HEK293 (cell line): Measurements from ENCODE around the gene MPC2.
A peak's percentile ranks its signal among the peaks of the same experiment; 100 is the strongest.
"Not testable (repeated sequence)": the region's sequence is repeated elsewhere in the genome, so short reads cannot be mapped to it uniquely, and the experiment has no call there.

Experiments used
- CTCF ChIA-PET: fragments of 350-600 bp; formaldehyde crosslinking; extraction: SDS; loops from one replicate; lab custom pipeline; 2021; ENCODE audit warnings: antibody characterized with exemption; lab: Yijun Ruan, JAX
- POLR2A ChIA-PET: fragments of 300-600 bp; formaldehyde crosslinking; extraction: SDS; loops from one replicate; lab custom pipeline; 2020; ENCODE audit warnings: antibody characterized with exemption, inconsistent platforms; lab: Yijun Ruan, JAX
- H3K27ac ChIP-seq: fragments of 200-500 bp; sonication (Bioruptor generic); 2 replicates; pipeline ENCODE4 v1.5.1; 2014; ENCODE audit warnings: low read depth, low read length, control low read depth, inconsistent platforms; ENCODE audit errors: extremely low read depth
- H3K36me3 ChIP-seq, 2 experiments: fragments of 200-500 bp in 1 of 2; sonication (Bioruptor generic) in 1 of 2; 1 replicate in 1 of 2; 2 replicates in 1 of 2; pipeline ENCODE4 v1.5.1; 2014 to 2017; ENCODE audit warnings: inconsistent platforms in 2 of 2, low read length in 2 of 2; ENCODE audit not compliant: control insufficient read depth in 2 of 2, insufficient read depth in 1 of 2
- H3K4me1 ChIP-seq: fragments of 200-500 bp; sonication (Bioruptor generic); 2 replicates; pipeline ENCODE4 v1.5.1; 2014; ENCODE audit warnings: mild to moderate bottlenecking, low read length, inconsistent platforms; ENCODE audit not compliant: control insufficient read depth, insufficient read depth
- H3K4me3 ChIP-seq: 2 replicates; pipeline ENCODE4 v1.5.1; 2011; ENCODE audit warnings: low read depth, mild to moderate bottlenecking, control low read depth, low read length, moderate library complexity
- H3K9me3 ChIP-seq: fragments of 200-500 bp; sonication (Bioruptor generic); 2 replicates; pipeline ENCODE4 v1.5.1; 2014; ENCODE audit warnings: low read depth, low read length, inconsistent platforms; ENCODE audit not compliant: control insufficient read depth, insufficient read depth
- ZBTB1 ChIP-seq: fragments of 450-650 bp; formaldehyde crosslinking; IDR thresholded peaks from 2 replicates; pipeline ENCODE4 v1.5.1; 2016; ENCODE audit warnings: missing biosample characterization, missing genetic modification characterization
- TF ChIP-seq, protein P1 (sequence below): fragments of 450-650 bp; formaldehyde crosslinking; IDR thresholded peaks from 2 replicates; pipeline ENCODE4 v1.5.1; 2017; ENCODE audit warnings: missing biosample characterization, missing genetic modification characterization

Gene MPC2

DNA sequence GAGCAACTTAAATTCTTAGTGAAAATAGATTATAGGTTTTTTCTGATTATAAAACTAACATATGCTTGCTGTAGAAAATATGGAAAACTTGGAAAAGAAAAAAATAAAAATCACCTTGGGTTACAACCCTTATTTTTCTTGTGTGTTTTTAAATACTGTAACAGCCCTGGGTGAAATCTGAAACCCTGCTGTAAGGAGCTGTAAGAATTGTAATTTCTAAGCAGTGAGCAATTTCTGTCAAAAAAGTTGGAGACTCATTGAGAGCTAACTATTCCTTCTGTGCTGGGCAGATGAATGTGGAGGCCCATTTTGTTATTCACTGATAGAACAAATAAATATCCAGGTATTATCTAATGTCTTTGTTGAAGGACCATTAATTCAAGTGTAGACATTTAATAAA is 65.5 kb downstream of the MPC2 start:
- Histone ChIP-seq H3K4me3 (no peak overlapping the region), H3K4me1 (0 out of 2 replicates have a peak, but pooled peaks cover 2% of the 10 kb centered on the region), H3K27ac (no peak overlapping the region), H3K9me3 (no peaks in the 10 kb centered on the region), H3K36me3 (no peaks in the 10 kb centered on the region)
- POLR2A ChIA-PET = interaction anchor here (0.7 kb wide), 1 partner anchor 65 kb away, joined by 3 read pairs; no protein-coding TSS in a partner anchor
- no peak for TF ChIP-seq ZBTB1
- TF ChIP-seq, protein P1, sequence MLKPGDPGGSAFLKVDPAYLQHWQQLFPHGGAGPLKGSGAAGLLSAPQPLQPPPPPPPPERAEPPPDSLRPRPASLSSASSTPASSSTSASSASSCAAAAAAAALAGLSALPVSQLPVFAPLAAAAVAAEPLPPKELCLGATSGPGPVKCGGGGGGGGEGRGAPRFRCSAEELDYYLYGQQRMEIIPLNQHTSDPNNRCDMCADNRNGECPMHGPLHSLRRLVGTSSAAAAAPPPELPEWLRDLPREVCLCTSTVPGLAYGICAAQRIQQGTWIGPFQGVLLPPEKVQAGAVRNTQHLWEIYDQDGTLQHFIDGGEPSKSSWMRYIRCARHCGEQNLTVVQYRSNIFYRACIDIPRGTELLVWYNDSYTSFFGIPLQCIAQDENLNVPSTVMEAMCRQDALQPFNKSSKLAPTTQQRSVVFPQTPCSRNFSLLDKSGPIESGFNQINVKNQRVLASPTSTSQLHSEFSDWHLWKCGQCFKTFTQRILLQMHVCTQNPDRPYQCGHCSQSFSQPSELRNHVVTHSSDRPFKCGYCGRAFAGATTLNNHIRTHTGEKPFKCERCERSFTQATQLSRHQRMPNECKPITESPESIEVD (tag by site-specific recombination) = peak; percentile 40; the same call in 1 of the 2 replicates
- CTCF ChIA-PET = no interaction called here

DNA sequence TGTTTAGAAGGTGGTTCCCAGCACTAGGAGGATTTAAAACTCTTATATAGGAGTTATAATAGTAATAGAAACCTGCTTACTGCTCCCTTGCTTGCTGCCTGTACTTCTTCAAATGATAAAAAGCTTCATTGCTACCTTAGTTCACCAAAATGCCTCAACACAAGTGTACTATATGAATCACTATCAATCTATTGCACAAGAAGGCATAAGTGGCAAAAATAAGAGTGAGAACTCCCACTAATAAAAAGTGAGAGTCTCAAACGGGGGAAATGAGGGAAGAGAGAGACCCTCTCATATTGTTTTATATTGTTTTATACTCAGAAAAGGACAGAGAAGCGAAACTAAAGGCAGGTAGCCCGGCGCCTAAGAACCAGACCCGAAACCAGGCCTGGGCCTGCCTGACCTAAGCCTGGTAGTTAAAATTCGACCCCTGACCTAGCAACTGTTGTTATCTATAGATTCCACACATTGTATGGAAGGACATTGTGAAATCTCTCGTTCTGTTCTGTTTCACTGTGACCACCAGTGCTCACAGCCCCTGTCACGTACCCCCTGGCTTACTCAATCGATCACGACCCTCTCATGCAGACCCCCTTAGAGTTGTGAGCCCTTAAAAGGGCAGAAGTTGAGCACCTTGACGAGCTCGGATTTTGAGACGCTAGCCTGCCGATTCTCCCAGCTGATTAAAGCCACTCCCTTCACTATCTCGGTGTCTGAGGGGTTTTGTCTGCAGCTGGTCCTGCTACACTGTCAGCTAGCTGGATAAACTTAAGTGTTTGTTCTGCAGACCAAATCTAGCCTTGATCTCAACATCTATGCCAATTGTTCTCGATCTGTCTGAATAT is 67.5 kb downstream of the MPC2 start:
- H3K27ac ChIP-seq, H3K36me3 ChIP-seq, POLR2A ChIA-PET, CTCF ChIA-PET, H3K4me3 ChIP-seq, H3K4me1 ChIP-seq, H3K9me3 ChIP-seq: not testable (repeated sequence)

DNA sequence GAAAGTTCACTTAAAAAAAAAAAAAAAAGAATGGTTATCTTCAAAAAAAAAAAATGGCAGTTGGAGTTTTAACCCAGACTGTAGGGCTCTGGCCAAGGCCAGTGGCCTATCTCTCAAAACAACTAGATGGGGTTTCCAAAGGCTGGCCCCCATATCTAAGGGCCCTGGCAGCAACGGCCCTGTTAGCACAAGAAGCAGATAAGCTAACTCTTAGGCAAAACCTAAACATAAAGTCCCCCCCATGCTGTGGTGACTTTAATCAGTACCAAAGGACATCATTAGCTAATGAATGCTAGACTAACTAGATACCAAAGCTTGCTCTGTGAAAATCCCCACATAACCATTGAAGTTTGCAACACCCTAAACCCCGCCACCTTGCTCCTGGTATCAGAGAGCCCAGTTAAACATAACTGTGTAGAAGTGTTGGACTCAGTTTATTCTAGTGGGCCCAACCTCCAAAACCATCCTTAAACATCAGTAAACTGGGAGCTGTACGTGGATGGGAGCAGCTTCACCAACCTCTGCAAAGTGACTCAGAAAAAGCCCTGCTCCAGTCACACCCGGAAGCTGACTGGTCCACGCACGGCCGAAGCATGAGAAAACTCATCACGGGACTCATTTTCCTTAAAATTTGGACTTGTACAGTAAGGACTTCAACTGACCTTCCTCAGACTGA is 70.0 kb downstream of the MPC2 start:
- POLR2A ChIA-PET, H3K4me1 ChIP-seq, H3K9me3 ChIP-seq, H3K4me3 ChIP-seq, H3K36me3 ChIP-seq, CTCF ChIA-PET, H3K27ac ChIP-seq: not testable (repeated sequence)
